Lower leg skin (tissue), 4 donors: ENCODE results near the gene CCN5. TPM values are rescaled to one million over a fixed set of nuclear protein-coding genes. Genes with fewer than 3 reads are reported as not detected.

Experiments used
- DNase-seq, 2 donors: peaks; one replicate each; pipeline ENCODE4 v3.0.0-alpha.2; 2019; ENCODE audit warnings: low spot score in 2 of 2
- H3K4me3 ChIP-seq: fragments of 200-600 bp; sonication (generic); 2 replicates; pipeline ENCODE4 v1.5.1; 2017; ENCODE audit warnings: mild to moderate bottlenecking, low read depth; ENCODE audit not compliant: poor library complexity, severe bottlenecking
- CTCF ChIP-seq, 3 donors: fragments of 450-650 bp; IDR thresholded peaks; one replicate each; pipeline ENCODE4 v1.5.1; 2016; ENCODE audit warnings: antibody characterized with exemption in 3 of 3, mild to moderate bottlenecking in 3 of 3, moderate library complexity in 2 of 3
- POLR2A ChIP-seq, 2 donors: fragments of 450-650 bp; IDR thresholded peaks; one replicate each; pipeline ENCODE4 v1.6.1; 2016 to 2017; ENCODE audit warnings: antibody characterized with exemption in 2 of 2, mild to moderate bottlenecking in 1 of 2, moderate library complexity in 1 of 2
- WGBS, 2 donors: methylation state at CpG; one replicate each; pipeline ENCODE4 v1.1.5; 2018; 5-methylcytosine and 5-hydroxymethylcytosine counted together
- intact Hi-C: fragments of 100-400 bp; cut with DNase I; formaldehyde crosslinking; loops from one replicate; pipeline ENCODE4 v1.15.0; 2023; ENCODE audit warnings: low total_unique reads
- total RNA-seq, 4 donors: library from RNA; depleted of rRNA; stranded (reverse); fragments of >200 nt; gene quantifications; one replicate each; pipeline ENCODE4 v1.1.0, GENCODE V29; 2016

CCN5 gene
- total RNA-seq, 4 donors from 2014 or later = 50.8 to 481 (median 81.3) TPM

- WGBS, 2 donors = 55 to 61% methylated on average over 11 of the region's 11 CpGs
- DNase-seq = no peak
- no peak for TF ChIP-seq POLR2A (IDR thresholded peaks at IDR 0.05)
- TF ChIP-seq CTCF (IDR thresholded peaks at IDR 0.05) = no peak
- intact Hi-C loops = no loop called here
- H3K4me3 ChIP-seq = no peak overlapping the region
These were observed 5.8 kb upstream of the CCN5 start for GRCh38 chr20:44709380-44709779.

GRCh38 chr20:44709797-44710196 is 5.4 kb upstream of the CCN5 start:
- 86 to 87% methylated on average over 9 of the region's 9 CpGs for WGBS, 2 donors
- no peak for DNase-seq
- intact Hi-C loops = no loop called here

GRCh38 chr20:44711237-44711636 is 3.9 kb upstream of the CCN5 start:
- no peak for DNase-seq
- intact Hi-C loops = no loop called here
- H3K4me3 ChIP-seq = no peak overlapping the region
- TF ChIP-seq POLR2A (IDR thresholded peaks at IDR 0.05) (no peak), CTCF (IDR thresholded peaks at IDR 0.05) (no peak)
- WGBS, 2 donors = 74 to 90% methylated on average over 8 of the region's 8 CpGs

More at GRCh38 chr20:44709797-44710196, 5.4 kb upstream of the CCN5 start:
- TF ChIP-seq POLR2A (IDR thresholded peaks at IDR 0.05) = no peak
- TF ChIP-seq CTCF (IDR thresholded peaks at IDR 0.05) = no peak
- H3K4me3 ChIP-seq = no peak overlapping the region

- TF ChIP-seq CTCF (IDR thresholded peaks at IDR 0.05) (no peak), POLR2A (IDR thresholded peaks at IDR 0.05) (no peak)
- intact Hi-C loops = no loop called here
- 33 to 34% methylated on average over 13 of the region's 13 CpGs for WGBS, 2 donors
- DNase-seq = no peak
- H3K4me3 ChIP-seq = peak overlapping the region; percentile 0
These were observed 968 bp upstream of the CCN5 start for GRCh38 chr20:44714102-44714700.

- 36 to 51% methylated on average over 5 of the region's 5 CpGs for WGBS, 2 donors
- H3K4me3 ChIP-seq = peak overlapping the region; percentile 33
- DNase-seq = no peak
- no peak for TF ChIP-seq CTCF (IDR thresholded peaks at IDR 0.05)
- TF ChIP-seq POLR2A (IDR thresholded peaks at IDR 0.05) = no peak
- intact Hi-C loops = no loop called here
These were observed 535 bp downstream of the CCN5 start for GRCh38 chr20:44715499-44716308.
